H1 (cell line): ENCODE data around the gene SLC35G6. TPM values are rescaled to one million over a fixed set of nuclear protein-coding genes. Genes with fewer than 3 reads are reported as not detected.
A peak's percentile ranks its signal among the peaks of the same experiment; 100 is the strongest.

Experiments
- ASH2L ChIP-seq: fragments of 200-600, 300-600 bp; sonication (generic); IDR thresholded peaks from one replicate; pipeline ENCODE4 v1.7.1; 2017; ENCODE audit warnings: low read length
- EP300 ChIP-seq, 2 experiments: IDR thresholded peaks; 1 replicate in 1 of 2; 2 replicates in 1 of 2; pipeline ENCODE4 v1.6.1; 2011 to 2012; ENCODE audit warnings: low read depth in 2 of 2, low read length in 2 of 2, mild to moderate bottlenecking in 2 of 2, borderline replicate concordance in 1 of 2, inconsistent platforms in 1 of 2, moderate library complexity in 1 of 2
- JUND ChIP-seq: IDR thresholded peaks from 2 replicates; pipeline ENCODE4 v1.6.1; 2011; ENCODE audit warnings: mild to moderate bottlenecking, improper control_type of control experiment, low read length
- PHF8 ChIP-seq: fragments of 200-600 bp; sonication (generic); conservative IDR thresholded peaks from 2 replicates; pipeline ENCODE4 v1.7.1; 2012; ENCODE audit warnings: low read depth, mild to moderate bottlenecking, inconsistent platforms, low read length, moderate library complexity
- SAP30 ChIP-seq: fragments of 300-600 bp; sonication (generic); IDR thresholded peaks from 2 replicates; pipeline ENCODE4 v1.7.1; 2012; ENCODE audit warnings: low read length, moderate library complexity, mild to moderate bottlenecking, inconsistent platforms; ENCODE audit not compliant: insufficient read depth, insufficient replicate concordance
- TEAD4 ChIP-seq: IDR thresholded peaks from 2 replicates; pipeline ENCODE4 v1.6.1; 2012; ENCODE audit warnings: low read depth, low read length, inconsistent platforms, mixed read lengths
- USF2 ChIP-seq: IDR thresholded peaks from 2 replicates; pipeline ENCODE4 v1.6.1; 2011; ENCODE audit warnings: low read length, improper control_type of control experiment
- polyA plus RNA-seq, 7 experiments: library from polyadenylated mRNA; depleted of rRNA in 3 of 7; stranded (reverse) in 5 of 7; unstranded in 2 of 7; fragments of >200 nt in 5 of 7; fragments of 200-250 nt in 2 of 7; gene quantifications; 1 replicate in 5 of 7; 2 replicates in 1 of 7; 4 replicates in 1 of 7; pipeline versions ENCODE4 v1.2.1 to v1.2.3, GENCODE V29; 2011 to 2013; ENCODE audit warnings: missing spikeins in 2 of 7, mixed read lengths in 2 of 7
- total RNA-seq: library from RNA; stranded (reverse); fragmentation: NEBNext Ultra II Directional; extraction: Animal tissue kit (Norgen Biotek cat#: 25700); gene quantifications from 2 replicates; pipeline ENCODE4 v1.2.1, GENCODE V29; 2021
- TF ChIP-seq, protein P1 (sequence below): fragments of 300-600 bp; sonication (generic); IDR thresholded peaks from 2 replicates; pipeline ENCODE4 v1.7.1; 2012; ENCODE audit warnings: low read length, moderate library complexity, mild to moderate bottlenecking, inconsistent platforms; ENCODE audit not compliant: insufficient replicate concordance

Gene SLC35G6
- total and polyA plus RNA-seq, 2 of the 8 experiments (the other 6 are each of a cell fraction or from before 2014, with no cell fraction given): 0.05 TPM; not detected in 1

DNA sequence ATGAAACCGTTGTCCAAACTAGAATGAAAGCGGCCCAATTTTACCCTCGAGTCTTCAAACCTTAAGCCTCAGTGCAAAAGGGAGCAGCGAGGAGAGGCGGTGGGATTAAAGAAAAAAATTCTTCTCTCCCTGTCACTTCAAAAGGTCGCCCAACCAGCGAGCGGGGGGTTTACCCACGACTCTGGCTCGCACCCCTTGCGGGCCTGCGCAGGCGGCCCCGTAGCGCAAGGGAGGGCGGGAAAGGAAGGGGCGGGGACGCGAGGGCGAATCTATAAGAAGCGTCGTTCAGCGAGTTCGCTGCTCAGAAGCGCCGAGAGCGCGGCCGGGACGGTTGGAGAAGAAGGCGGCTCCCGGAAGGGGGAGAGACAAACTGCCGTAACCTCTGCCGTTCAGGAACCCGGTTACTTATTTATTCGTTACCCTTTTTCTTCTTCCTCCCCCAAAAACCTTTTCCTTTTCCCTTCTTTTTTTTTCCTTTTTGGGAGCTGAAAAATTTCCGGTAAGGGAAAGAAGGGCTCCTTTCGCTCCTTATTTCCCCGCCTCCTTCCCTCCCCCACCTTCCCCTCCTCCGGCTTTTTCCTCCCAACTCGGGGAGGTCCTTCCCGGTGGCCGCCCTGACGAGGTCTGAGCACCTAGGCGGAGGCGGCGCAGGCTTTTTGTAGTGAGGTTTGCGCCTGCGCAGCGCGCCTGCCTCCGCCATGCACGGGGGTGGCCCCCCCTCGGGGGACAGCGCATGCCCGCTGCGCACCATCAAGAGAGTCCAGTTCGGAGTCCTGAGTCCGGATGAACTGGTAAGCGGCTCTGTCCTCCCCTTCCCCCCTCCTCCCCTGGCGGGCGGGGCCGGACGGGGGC lies 3.0 kb downstream of the SLC35G6 start, which contains the start of gene POLR2A (continued):
- TF ChIP-seq, protein P1, sequence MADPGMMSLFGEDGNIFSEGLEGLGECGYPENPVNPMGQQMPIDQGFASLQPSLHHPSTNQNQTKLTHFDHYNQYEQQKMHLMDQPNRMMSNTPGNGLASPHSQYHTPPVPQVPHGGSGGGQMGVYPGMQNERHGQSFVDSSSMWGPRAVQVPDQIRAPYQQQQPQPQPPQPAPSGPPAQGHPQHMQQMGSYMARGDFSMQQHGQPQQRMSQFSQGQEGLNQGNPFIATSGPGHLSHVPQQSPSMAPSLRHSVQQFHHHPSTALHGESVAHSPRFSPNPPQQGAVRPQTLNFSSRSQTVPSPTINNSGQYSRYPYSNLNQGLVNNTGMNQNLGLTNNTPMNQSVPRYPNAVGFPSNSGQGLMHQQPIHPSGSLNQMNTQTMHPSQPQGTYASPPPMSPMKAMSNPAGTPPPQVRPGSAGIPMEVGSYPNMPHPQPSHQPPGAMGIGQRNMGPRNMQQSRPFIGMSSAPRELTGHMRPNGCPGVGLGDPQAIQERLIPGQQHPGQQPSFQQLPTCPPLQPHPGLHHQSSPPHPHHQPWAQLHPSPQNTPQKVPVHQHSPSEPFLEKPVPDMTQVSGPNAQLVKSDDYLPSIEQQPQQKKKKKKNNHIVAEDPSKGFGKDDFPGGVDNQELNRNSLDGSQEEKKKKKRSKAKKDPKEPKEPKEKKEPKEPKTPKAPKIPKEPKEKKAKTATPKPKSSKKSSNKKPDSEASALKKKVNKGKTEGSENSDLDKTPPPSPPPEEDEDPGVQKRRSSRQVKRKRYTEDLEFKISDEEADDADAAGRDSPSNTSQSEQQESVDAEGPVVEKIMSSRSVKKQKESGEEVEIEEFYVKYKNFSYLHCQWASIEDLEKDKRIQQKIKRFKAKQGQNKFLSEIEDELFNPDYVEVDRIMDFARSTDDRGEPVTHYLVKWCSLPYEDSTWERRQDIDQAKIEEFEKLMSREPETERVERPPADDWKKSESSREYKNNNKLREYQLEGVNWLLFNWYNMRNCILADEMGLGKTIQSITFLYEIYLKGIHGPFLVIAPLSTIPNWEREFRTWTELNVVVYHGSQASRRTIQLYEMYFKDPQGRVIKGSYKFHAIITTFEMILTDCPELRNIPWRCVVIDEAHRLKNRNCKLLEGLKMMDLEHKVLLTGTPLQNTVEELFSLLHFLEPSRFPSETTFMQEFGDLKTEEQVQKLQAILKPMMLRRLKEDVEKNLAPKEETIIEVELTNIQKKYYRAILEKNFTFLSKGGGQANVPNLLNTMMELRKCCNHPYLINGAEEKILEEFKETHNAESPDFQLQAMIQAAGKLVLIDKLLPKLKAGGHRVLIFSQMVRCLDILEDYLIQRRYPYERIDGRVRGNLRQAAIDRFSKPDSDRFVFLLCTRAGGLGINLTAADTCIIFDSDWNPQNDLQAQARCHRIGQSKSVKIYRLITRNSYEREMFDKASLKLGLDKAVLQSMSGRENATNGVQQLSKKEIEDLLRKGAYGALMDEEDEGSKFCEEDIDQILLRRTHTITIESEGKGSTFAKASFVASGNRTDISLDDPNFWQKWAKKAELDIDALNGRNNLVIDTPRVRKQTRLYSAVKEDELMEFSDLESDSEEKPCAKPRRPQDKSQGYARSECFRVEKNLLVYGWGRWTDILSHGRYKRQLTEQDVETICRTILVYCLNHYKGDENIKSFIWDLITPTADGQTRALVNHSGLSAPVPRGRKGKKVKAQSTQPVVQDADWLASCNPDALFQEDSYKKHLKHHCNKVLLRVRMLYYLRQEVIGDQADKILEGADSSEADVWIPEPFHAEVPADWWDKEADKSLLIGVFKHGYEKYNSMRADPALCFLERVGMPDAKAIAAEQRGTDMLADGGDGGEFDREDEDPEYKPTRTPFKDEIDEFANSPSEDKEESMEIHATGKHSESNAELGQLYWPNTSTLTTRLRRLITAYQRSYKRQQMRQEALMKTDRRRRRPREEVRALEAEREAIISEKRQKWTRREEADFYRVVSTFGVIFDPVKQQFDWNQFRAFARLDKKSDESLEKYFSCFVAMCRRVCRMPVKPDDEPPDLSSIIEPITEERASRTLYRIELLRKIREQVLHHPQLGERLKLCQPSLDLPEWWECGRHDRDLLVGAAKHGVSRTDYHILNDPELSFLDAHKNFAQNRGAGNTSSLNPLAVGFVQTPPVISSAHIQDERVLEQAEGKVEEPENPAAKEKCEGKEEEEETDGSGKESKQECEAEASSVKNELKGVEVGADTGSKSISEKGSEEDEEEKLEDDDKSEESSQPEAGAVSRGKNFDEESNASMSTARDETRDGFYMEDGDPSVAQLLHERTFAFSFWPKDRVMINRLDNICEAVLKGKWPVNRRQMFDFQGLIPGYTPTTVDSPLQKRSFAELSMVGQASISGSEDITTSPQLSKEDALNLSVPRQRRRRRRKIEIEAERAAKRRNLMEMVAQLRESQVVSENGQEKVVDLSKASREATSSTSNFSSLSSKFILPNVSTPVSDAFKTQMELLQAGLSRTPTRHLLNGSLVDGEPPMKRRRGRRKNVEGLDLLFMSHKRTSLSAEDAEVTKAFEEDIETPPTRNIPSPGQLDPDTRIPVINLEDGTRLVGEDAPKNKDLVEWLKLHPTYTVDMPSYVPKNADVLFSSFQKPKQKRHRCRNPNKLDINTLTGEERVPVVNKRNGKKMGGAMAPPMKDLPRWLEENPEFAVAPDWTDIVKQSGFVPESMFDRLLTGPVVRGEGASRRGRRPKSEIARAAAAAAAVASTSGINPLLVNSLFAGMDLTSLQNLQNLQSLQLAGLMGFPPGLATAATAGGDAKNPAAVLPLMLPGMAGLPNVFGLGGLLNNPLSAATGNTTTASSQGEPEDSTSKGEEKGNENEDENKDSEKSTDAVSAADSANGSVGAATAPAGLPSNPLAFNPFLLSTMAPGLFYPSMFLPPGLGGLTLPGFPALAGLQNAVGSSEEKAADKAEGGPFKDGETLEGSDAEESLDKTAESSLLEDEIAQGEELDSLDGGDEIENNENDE: no peak
- 0 out of 2 replicates have a peak, but pooled peaks have one; percentile 19 for TF ChIP-seq USF2
- TF ChIP-seq ASH2L: peak; percentile 15
- peak; percentile 71 for TF ChIP-seq JUND
- TF ChIP-seq TEAD4: no peak
- TF ChIP-seq EP300 (IDR thresholded peaks at IDR 0.05; ENCODE audit: borderline replicate concordance in 1 of 2, low read depth in 2 of 2, low read length in 2 of 2): peak in 1 of 2 experiments; percentile 95; a peak in 1 of 3 replicates
- TF ChIP-seq SAP30: peak; percentile 31
- peak; percentile 90 for TF ChIP-seq PHF8
